SJCRH30 (cell line): ENCODE data around the gene VWCE. TPM values are rescaled to one million over a fixed set of nuclear protein-coding genes. Genes with fewer than 3 reads are reported as not detected.
"Not testable (repeated sequence)": the region's sequence is repeated elsewhere in the genome, so short reads cannot be mapped to it uniquely, and the experiment has no call there.

Experiments used
- DNase-seq, 2 experiments: peaks; one replicate each; pipeline ENCODE4 v3.0.0-alpha.2; 2015 to 2020
- H3K27ac ChIP-seq: fragments of 250-450 bp; sonication (Bioruptor Pico); 2 replicates; pipeline ENCODE4 v1.5.1; 2020; ENCODE audit warnings: mild to moderate bottlenecking, moderate library complexity
- H3K27me3 ChIP-seq: fragments of 250-450 bp; sonication (Bioruptor Pico); 2 replicates; pipeline ENCODE4 v1.5.1; 2020; ENCODE audit warnings: mild to moderate bottlenecking, moderate library complexity
- H3K36me3 ChIP-seq: fragments of 250-450 bp; sonication (Bioruptor Pico); 2 replicates; pipeline ENCODE4 v1.5.1; 2020; ENCODE audit warnings: mild to moderate bottlenecking, moderate library complexity
- H3K4me1 ChIP-seq: fragments of 250-450 bp; sonication (Bioruptor Pico); 2 replicates; pipeline ENCODE4 v1.5.1; 2020; ENCODE audit warnings: mild to moderate bottlenecking, moderate library complexity
- H3K4me3 ChIP-seq: fragments of 250-450 bp; sonication (Bioruptor Pico); 2 replicates; pipeline ENCODE4 v1.5.1; 2020; ENCODE audit warnings: mild to moderate bottlenecking, moderate library complexity
- H3K9me3 ChIP-seq: fragments of 250-450 bp; sonication (Bioruptor Pico); replicated peaks from 2 replicates; pipeline ENCODE4 v1.5.1; 2020; ENCODE audit warnings: mild to moderate bottlenecking, moderate library complexity
- total RNA-seq: library from RNA; depleted of rRNA; stranded (reverse); fragments of >200 nt; shearing (Covaris generic); gene quantifications from 2 replicates; pipeline ENCODE4 v1.2.3, GENCODE V29; 2014

The VWCE gene
- total RNA-seq, 1 experiment from 2014 or later = 0.06 TPM

- Histone ChIP-seq H3K27me3 (no peaks in the 10 kb centered on the region), H3K9me3 (no peaks in the 10 kb centered on the region), H3K4me3 (no peak overlapping the region), H3K27ac (no peak overlapping the region), H3K4me1 (no peaks in the 10 kb centered on the region), H3K36me3 (no peaks in the 10 kb centered on the region)
- no peak for DNase-seq
Measured at GRCh38 chr11:61259363-61259762, 35.8 kb downstream of the VWCE start.

GRCh38 chr11:61258546-61258945, 36.6 kb downstream of the VWCE start:
- H3K36me3 ChIP-seq = no peaks in the 10 kb centered on the region
- no peak overlapping the region for H3K4me3 ChIP-seq
- DNase-seq = no peak
- no peaks in the 10 kb centered on the region for H3K27me3 ChIP-seq
- H3K4me1 ChIP-seq = no peaks in the 10 kb centered on the region
- no peaks in the 10 kb centered on the region for H3K9me3 ChIP-seq
- no peak overlapping the region for H3K27ac ChIP-seq

- Histone ChIP-seq H3K4me1 (no peaks in the 10 kb centered on the region; the same call in 1 of the 2 replicates), H3K4me3 (no peak overlapping the region), H3K27ac (no peak overlapping the region), H3K27me3 (no peaks in the 10 kb centered on the region), H3K36me3 (no peaks in the 10 kb centered on the region), H3K9me3 (no peaks in the 10 kb centered on the region)
- DNase-seq = no peak
Measured at GRCh38 chr11:61256710-61257482, 38.2 kb downstream of the VWCE start.

DNA sequence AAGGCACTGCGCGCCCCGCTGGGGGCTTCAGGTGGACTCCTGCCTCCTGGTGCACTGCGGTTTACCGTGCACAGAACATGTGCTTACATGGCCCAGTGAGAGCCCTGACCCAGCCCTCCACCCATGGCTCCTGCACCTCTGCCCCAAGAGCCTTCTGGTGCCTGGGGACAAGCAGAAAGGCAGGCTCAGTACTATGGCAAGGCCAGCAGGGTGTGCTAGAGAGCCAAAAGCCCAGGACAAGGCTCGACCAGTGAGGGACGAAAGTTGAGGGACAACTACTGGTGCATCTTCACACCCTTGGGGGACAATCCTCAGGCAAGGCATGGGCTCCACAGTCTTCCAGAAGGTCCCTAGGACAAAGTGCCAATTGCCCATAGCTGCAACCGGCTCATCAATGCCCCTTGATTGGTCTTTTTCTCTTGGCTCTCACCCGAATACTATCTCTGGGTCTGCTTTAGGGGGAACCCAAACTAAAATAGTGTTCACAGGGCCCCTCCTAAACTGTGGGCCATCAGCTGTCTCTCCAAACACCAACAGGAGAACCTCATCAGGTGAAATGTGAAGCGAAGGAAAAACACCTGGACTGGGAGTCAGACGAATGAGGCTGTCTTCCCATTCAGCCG, 40.6 kb downstream of the VWCE start:
- DNase-seq = peak; percentile 47 to 74
- no peaks in the 10 kb centered on the region for H3K9me3 ChIP-seq

DNA sequence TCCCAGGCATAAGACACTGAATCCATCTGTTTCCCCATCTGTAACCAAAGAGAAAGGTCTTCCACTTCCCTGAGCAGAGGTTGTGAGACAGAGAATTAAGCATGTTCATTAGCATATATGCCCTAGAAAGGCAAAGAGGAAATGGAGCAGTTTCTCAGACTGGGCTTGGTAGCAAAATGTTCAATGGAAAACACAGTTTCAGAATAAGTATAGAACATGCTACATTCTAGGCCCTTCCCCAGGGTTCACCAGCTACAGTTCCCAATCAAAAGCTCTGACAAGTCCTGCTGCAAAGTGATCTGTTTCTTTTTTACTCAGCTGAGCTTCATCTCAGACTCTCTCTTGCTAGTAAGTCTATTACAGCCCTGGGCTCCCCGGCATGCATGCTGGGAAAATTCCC, 42.8 kb downstream of the VWCE start:
- H3K36me3 ChIP-seq, DNase-seq, H3K4me3 ChIP-seq: not testable (repeated sequence)

More for the DNA sequence above, 40.6 kb downstream of the VWCE start:
- no peaks in the 10 kb centered on the region for H3K36me3 ChIP-seq
- no peaks in the 10 kb centered on the region; the same call in 1 of the 2 replicates for H3K4me1 ChIP-seq
- no peak overlapping the region for H3K4me3 ChIP-seq
- no peaks in the 10 kb centered on the region for H3K27me3 ChIP-seq
- no peak overlapping the region for H3K27ac ChIP-seq

DNA sequence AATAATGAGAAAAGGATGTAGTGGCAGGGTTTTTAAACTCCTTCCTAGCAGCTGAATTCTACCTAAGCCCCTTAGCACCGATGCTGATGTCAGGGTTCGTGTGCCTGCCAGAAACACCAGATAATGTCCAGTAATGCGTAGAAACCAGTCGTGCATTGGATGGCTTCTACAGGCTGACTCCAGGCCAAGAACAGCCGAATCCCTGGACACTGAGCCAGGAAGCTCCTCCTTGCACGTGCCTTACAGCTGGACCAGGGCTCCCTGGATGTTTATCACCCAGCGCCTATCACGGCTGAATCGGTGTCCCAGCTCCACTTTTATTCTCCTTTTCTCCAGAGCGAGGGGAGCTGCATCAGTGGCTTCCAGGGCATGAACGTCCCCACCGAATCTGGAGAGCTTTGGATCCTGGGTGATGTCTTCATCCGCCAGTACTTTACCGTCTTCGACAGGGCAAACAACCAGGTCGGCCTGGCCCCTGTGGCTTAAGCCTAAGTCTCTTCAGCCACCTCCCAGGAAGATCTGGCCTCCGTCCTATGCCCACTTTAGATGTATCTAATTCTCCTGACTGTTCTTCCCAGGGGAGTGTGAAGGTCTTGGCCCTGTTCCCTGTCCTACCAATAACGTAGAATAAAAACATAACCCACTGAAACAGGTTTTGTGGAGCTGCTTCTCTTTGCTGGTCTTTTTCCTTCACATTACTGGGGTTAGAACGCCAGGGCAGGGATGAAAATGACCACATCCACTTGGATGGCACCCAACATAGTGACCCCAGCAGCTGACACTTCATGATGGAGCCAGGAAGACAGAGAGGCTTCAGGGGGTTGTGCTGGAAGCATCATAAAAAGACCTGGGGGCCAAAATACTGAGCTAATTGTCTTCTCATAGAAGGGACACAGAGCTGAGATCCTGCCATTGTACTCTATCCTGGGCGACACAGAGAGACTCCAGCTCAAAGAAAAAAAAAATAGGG, 44.0 kb downstream of the VWCE start:
- H3K4me1 ChIP-seq = not testable (repeated sequence)

More for the DNA sequence above, 42.8 kb downstream of the VWCE start:
- H3K9me3 ChIP-seq, H3K4me1 ChIP-seq, H3K27me3 ChIP-seq, H3K27ac ChIP-seq: not testable (repeated sequence)

GRCh38 chr11:61249201-61249600, 45.9 kb downstream of the VWCE start:
- not testable (repeated sequence) for H3K9me3 ChIP-seq, DNase-seq, H3K4me3 ChIP-seq, H3K4me1 ChIP-seq, H3K36me3 ChIP-seq, H3K27ac ChIP-seq, H3K27me3 ChIP-seq

More for the DNA sequence above, 44.0 kb downstream of the VWCE start:
- H3K4me3 ChIP-seq, H3K36me3 ChIP-seq, H3K27ac ChIP-seq, H3K9me3 ChIP-seq, H3K27me3 ChIP-seq: not testable (repeated sequence)
- peak; percentile 31 to 44 for DNase-seq

DNA sequence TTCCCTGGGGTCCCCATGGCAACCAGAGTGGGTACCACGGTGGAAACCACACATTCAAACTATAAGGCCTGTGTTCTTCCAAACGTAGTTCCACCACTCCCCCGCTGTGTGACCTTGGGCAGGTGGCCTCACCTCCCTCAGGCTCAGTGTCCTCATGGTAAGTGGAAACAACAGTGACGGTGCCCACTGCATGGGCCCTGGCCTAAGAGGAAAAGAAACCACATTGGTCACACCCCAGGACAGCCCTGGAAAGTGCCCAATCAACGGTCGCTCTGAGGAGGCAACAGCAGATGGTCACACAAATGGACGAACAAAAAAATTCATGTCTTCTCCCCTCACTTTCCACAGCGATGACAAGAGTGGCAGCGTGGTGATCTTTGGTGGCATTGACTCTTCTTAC, 47.0 kb downstream of the VWCE start:
- not testable (repeated sequence) for H3K9me3 ChIP-seq, H3K27me3 ChIP-seq, H3K4me3 ChIP-seq, H3K4me1 ChIP-seq, DNase-seq, H3K27ac ChIP-seq, H3K36me3 ChIP-seq

DNA sequence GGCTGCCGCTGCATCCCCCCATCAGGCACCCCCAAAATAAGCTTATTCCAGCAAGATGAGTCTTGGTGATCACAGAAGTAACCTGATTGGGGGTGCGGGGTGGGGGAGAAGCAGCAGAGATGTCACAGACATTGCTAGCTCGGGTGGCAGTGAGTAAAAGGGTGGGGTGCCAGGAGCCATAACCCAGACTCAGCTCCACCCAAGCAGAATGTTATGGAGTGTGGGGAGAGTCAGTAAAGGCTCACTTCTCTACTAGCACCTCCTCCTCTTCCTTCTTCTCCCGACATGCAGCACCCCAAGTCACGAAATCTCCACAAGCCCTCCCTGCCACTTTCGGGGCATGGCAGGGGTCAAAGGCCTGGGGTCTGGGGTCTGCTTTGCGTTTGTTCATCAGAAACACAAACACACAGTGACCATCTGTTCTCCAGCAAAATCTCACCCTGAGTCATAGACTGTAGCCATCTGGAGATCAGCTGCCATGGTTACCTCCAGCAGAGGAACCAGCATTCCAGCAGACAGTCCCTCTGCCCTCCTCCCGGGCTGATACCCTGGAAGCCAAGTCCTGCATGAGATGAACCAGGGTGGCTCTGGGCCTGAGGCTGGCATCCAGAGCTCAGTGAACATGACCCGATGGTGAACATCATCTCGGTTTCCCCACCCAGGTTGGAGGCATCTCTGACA, 49.7 kb downstream of the VWCE start:
- not testable (repeated sequence) for DNase-seq, H3K27me3 ChIP-seq, H3K36me3 ChIP-seq, H3K27ac ChIP-seq, H3K9me3 ChIP-seq, H3K4me3 ChIP-seq, H3K4me1 ChIP-seq

DNA sequence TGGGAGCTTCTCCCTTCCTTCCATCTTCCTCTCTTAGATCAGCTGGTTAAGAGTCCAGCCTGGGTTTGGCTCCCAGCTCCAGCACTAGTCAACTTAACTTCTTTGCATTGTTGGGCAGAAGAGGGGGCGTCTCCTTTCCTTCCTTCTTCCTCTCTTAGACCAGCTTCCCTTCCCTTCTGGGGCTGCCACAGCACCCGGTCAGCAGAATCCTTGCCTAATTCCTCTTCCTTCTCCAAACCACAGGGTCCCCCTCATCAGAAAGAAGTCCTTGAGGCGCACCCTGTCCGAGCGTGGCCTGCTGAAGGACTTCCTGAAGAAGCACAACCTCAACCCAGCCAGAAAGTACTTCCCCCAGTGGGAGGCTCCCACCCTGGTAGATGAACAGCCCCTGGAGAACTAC, 53.6 kb downstream of the VWCE start:
- H3K9me3 ChIP-seq, H3K4me1 ChIP-seq, H3K4me3 ChIP-seq, DNase-seq, H3K27ac ChIP-seq, H3K36me3 ChIP-seq, H3K27me3 ChIP-seq: not testable (repeated sequence)

GRCh38 chr11:61240875-61241274, 54.2 kb downstream of the VWCE start, which contains the start of gene PGA5:
Gene PGA5, plus strand, starts transcription at chr11:61241175. Its CDS starts 52 bp downstream, at chr11:61241227.
- not testable (repeated sequence) for H3K27ac ChIP-seq, H3K27me3 ChIP-seq, H3K4me1 ChIP-seq, H3K4me3 ChIP-seq, H3K9me3 ChIP-seq, H3K36me3 ChIP-seq, DNase-seq

GRCh38 chr11:61240288-61240687, 54.8 kb downstream of the VWCE start:
- H3K27ac ChIP-seq, H3K9me3 ChIP-seq, H3K36me3 ChIP-seq, H3K4me3 ChIP-seq, DNase-seq, H3K27me3 ChIP-seq, H3K4me1 ChIP-seq: not testable (repeated sequence)

DNA sequence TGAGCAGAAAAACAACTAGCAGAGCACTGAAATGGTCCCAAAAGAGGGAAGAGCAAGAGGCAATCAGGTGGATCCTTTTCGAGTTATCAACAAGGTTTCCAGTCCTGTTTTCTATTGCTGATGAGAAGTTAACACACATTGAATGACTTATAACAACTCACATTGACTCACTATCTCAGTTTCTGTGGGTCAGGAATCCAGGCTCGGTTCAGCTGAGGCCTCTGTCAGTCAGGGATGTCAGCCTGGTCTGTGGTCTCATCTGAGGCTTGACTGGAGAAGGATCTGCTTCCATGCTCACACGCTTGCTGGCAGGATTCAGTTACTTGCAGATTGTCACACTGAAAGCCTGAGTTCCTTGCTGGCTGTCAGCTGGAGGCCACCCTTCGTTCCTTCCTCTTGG, 58.0 kb downstream of the VWCE start:
- not testable (repeated sequence) for H3K27me3 ChIP-seq, H3K9me3 ChIP-seq, DNase-seq, H3K36me3 ChIP-seq, H3K27ac ChIP-seq, H3K4me3 ChIP-seq, H3K4me1 ChIP-seq

GRCh38 chr11:61232548-61233145, 62.5 kb downstream of the VWCE start:
- H3K27ac ChIP-seq, H3K36me3 ChIP-seq: not testable (repeated sequence)

More at GRCh38 chr11:61232548-61233145, 62.5 kb downstream of the VWCE start:
- H3K4me3 ChIP-seq, DNase-seq, H3K9me3 ChIP-seq, H3K4me1 ChIP-seq, H3K27me3 ChIP-seq: not testable (repeated sequence)
